Measurements from ENCODE around the gene DACT3. TPM values are rescaled to one million over a fixed set of nuclear protein-coding genes. Genes with fewer than 3 reads are reported as not detected.

DACT3 gene
- polyA plus RNA-seq, 1 donor from 2014 or later: 29.3 TPM

DNA sequence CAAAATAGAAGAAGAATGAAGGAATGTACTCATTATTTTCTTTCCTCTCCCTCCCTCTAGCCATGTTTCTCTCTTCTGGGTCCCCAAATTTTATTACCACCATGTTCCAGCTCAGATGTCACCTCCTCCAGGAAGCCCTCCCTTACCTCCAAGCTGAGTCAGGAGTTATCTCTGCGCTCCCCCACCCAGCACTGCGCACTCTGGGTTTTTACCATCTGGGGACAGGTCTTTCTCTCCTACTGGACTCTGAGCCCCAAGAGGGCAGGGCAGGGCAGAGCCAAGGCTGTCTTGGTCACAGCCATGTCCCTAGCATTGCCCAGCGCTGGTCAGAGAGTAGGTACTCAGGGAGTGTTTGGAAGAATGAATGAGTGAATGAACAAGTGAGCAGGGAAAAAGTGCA lies 27.9 kb downstream of the DACT3 start:
- Histone ChIP-seq H3K9ac (ENCODE audit: low read length) (no peak overlapping the region), H3K9me3 (ENCODE audit: low read length) (no peaks in the 10 kb centered on the region), H3F3A (ENCODE audit: insufficient read depth, low read length, poor library complexity, severe bottlenecking) (no peaks in the 10 kb centered on the region), H3K79me2 (replicated peaks; ENCODE audit: insufficient read depth, low read length) (no peaks in the 10 kb centered on the region), H3K27me3 (ENCODE audit: insufficient read depth, low read depth, low read length) (peaks cover 5% of the 10 kb centered on the region), H3K9me2 (ENCODE audit: insufficient read depth, low read length) (no peaks in the 10 kb centered on the region), H3K4me2 (ENCODE audit: low read length) (no peak overlapping the region), H3K4me3 (ENCODE audit: low read length) (no peak overlapping the region), H2AFZ (ENCODE audit: low read depth, low read length) (no peak overlapping the region), H3K36me3 (ENCODE audit: insufficient read depth, low read length) (no peaks in the 10 kb centered on the region), H3K27ac (ENCODE audit: low read length) (no peak overlapping the region), H4K20me1 (ENCODE audit: insufficient read depth) (no peaks in the 10 kb centered on the region)
- TF ChIP-seq SMC3 (conservative IDR thresholded peaks at IDR 0.05; ENCODE audit: poor library complexity) (no peak), MXI1 (conservative IDR thresholded peaks at IDR 0.05; ENCODE audit: poor library complexity, severe bottlenecking) (no peak), RAD21 (conservative IDR thresholded peaks at IDR 0.05) (no peak), POLR2AphosphoS5 (IDR thresholded peaks at IDR 0.05) (no peak), REST (IDR thresholded peaks at IDR 0.05; ENCODE audit: borderline replicate concordance) (no peak), EP300 (conservative IDR thresholded peaks at IDR 0.05; ENCODE audit: poor library complexity, severe bottlenecking) (no peak), EZH2 (IDR thresholded peaks at IDR 0.05; ENCODE audit: borderline replicate concordance, insufficient read depth, low read length, poor library complexity, severe bottlenecking) (no peak), TAF1 (IDR thresholded peaks at IDR 0.05; ENCODE audit: low read depth) (no peak)
- TF ChIP-seq, protein P1, sequence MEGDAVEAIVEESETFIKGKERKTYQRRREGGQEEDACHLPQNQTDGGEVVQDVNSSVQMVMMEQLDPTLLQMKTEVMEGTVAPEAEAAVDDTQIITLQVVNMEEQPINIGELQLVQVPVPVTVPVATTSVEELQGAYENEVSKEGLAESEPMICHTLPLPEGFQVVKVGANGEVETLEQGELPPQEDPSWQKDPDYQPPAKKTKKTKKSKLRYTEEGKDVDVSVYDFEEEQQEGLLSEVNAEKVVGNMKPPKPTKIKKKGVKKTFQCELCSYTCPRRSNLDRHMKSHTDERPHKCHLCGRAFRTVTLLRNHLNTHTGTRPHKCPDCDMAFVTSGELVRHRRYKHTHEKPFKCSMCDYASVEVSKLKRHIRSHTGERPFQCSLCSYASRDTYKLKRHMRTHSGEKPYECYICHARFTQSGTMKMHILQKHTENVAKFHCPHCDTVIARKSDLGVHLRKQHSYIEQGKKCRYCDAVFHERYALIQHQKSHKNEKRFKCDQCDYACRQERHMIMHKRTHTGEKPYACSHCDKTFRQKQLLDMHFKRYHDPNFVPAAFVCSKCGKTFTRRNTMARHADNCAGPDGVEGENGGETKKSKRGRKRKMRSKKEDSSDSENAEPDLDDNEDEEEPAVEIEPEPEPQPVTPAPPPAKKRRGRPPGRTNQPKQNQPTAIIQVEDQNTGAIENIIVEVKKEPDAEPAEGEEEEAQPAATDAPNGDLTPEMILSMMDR (IDR thresholded peaks at IDR 0.05; ENCODE audit: poor library complexity, severe bottlenecking): no peak

GRCh38 chr19:46631481-46631880 lies 29.5 kb downstream of the DACT3 start:
- Histone ChIP-seq H3K9me3 (ENCODE audit: low read length) (no peaks in the 10 kb centered on the region), H3K79me2 (replicated peaks; ENCODE audit: insufficient read depth, low read length) (no peaks in the 10 kb centered on the region), H3K9me2 (ENCODE audit: insufficient read depth, low read length) (no peaks in the 10 kb centered on the region), H3K9ac (ENCODE audit: low read length) (no peak overlapping the region), H3K36me3 (ENCODE audit: insufficient read depth, low read length) (no peaks in the 10 kb centered on the region), H3K27me3 (ENCODE audit: insufficient read depth, low read depth, low read length) (peaks cover 5% of the 10 kb centered on the region), H3K4me3 (ENCODE audit: low read length) (no peak overlapping the region), H3F3A (ENCODE audit: insufficient read depth, low read length, poor library complexity, severe bottlenecking) (no peaks in the 10 kb centered on the region), H4K20me1 (ENCODE audit: insufficient read depth) (no peaks in the 10 kb centered on the region), H3K4me2 (ENCODE audit: low read length) (no peak overlapping the region), H3K27ac (ENCODE audit: low read length) (no peak overlapping the region), H2AFZ (ENCODE audit: low read depth, low read length) (no peak overlapping the region)
- no peak for TF ChIP-seq REST (IDR thresholded peaks at IDR 0.05; ENCODE audit: borderline replicate concordance)
- TF ChIP-seq, protein P1 (IDR thresholded peaks at IDR 0.05; ENCODE audit: poor library complexity, severe bottlenecking): no peak
- TF ChIP-seq SMC3 (conservative IDR thresholded peaks at IDR 0.05; ENCODE audit: poor library complexity): no peak

Data from neural cell (in vitro differentiated cells).